NCI-H524 (cell line): Measurements from ENCODE around the gene ARHGAP24.

ENCODE experiments used
- DNase-seq, 2 experiments: peaks; one replicate each; lab custom pipeline; 2025; lab: John Stamatoyannopoulos, UW

Gene ARHGAP24

GRCh38 chr4:85777908-85778631, 303.1 kb downstream of the ARHGAP24 start:
- peak in 1 of 2 experiments; percentile 52 for DNase-seq

DNA sequence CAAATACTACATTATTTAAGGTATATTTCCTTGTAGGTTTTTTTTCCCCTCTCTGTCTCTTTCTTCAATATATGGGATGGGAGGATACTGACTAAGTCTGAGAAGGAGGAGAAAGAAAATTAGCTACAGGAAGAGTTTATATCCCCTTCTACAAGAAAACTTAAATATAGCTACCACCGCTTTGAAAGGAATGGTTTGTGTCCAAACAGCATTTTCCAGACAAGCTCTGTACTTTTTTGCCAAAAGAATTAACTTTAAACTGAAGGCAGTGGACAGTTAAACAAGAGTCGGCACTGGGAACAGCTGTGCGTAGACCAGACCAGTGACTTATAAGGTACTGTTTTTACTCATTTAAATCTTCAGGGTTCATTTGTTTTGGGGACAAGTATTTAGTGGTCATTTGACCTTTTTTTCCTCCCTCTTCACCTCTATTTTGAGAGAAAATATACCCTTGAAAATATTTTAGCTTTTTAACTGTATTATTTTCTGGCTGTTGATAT, 303.7 kb downstream of the ARHGAP24 start:
- no peak for DNase-seq

DNA sequence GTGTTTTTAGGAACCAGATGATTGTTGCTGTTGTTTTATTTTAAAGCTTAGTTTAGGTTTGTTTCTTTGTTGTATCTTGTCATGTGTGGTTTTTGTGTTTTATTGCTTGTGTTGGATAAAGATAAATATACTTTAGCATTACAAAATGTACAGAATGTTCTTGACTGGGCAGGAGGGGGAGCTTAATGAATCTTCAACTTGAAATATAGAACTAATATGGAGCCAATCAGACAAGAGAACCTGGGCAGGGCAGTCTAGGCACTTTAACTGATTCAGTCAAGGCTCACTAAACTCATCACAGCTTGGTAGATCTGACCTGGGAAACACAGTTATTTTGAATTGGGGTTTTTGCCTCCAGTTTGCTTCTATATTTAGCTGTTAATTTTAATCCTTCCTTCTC, 304.2 kb downstream of the ARHGAP24 start:
- no peak for DNase-seq

GRCh38 chr4:85780664-85781063, 305.7 kb downstream of the ARHGAP24 start:
- no peak for DNase-seq

- no peak for DNase-seq
Observed at GRCh38 chr4:85783483-85783882, 308.5 kb downstream of the ARHGAP24 start.

GRCh38 chr4:85783900-85784299, 308.9 kb downstream of the ARHGAP24 start:
- no peak for DNase-seq

GRCh38 chr4:85784348-85784747, 309.4 kb downstream of the ARHGAP24 start:
- DNase-seq = no peak

DNA sequence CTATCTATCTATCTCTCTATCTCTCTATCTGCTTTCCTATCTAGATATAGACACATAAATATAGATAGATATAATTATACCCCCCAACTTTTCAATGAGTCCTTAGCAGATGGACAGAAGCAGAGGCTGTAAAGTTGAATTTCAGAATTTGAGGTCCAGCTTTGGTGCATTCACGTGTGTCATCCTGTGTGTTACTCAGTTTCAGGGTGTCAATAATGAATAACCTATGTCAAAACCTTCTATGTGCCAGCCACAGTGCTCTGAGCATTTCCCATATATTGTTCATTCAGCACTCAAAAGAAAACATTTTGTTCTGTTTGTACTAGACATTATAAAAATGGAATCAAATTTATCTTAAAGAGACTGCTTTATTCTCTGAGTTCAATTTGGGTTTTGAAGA, 310.0 kb downstream of the ARHGAP24 start:
- no peak for DNase-seq

GRCh38 chr4:85787133-85787532, 312.2 kb downstream of the ARHGAP24 start:
- no peak for DNase-seq

DNA sequence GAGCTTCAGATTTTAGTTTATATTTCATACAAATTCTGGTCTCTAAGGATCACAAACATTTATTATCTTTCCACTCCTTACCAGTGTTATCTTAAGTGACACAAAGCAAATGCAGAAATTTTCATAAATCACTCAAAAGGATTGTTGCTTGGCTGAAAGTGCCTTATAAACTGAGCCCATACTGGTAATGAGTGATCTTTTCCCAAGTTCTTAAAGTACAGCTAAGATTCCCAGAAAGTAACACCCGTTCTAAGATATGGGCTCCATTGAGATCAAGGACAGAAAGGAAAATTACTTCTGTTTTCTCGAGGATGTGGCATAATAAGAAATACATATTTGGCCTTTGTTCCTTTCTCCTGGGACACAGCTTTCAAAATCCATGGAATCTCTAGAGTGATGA, 313.7 kb downstream of the ARHGAP24 start:
- no peak for DNase-seq

- DNase-seq = no peak
Observed at GRCh38 chr4:85789241-85789640, 314.3 kb downstream of the ARHGAP24 start.

DNA sequence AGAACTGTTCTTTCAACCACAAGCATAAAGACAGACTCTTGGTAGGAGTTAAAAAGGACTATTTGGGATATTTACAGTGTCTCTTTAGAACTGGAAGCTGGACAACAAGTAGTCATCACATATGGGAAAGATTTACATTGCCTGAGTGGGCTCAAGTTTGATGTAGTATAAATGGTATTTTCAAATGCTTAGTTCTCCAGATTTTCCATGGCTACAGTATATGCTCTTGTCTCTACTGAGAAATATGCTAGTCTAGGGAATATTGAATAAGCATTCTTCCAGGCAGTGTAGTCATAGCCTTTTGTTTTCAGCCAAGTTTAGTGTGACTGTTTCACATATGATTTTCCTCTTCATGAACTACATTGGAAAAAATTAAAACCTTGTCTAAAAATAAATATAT, 315.6 kb downstream of the ARHGAP24 start:
- no peak for DNase-seq

DNA sequence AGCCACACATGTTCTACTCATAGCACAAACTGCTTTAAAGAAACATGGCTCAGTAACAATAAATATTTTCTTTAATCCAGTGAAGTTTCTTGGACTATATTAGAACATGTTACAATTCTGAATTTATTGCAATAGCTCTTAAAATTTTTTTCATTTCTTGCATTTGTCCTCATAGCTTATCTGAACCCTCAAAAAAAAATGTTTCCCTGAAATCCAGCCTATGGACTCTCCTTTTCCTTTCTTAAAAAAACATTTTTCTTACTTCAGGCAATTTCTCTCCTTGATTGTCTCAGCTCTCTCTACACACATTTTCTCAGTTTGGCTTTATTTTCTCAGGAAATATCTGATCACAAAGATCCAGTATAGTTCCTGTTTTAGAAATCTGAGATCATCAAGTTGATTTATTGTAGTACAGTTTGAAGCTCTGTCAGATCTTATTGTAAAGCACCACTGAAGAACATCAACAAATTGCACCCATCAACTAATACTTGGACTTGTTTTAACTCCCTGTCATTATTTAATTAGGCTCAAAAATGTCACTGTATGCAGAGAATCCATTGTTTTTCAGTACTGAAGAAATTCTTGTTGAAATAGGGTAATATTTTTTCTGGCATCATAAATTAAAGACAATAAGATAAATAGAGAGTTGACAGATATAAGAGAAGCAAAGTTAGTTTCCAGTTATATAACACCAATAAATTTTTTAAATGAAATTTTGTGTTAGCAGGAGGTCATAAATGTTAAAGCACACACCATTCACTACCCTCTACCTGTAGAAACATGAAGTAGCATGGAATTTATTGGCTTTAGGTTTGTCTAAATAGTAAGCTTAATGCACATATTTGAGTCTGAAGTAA, 317.7 kb downstream of the ARHGAP24 start:
- no peak for DNase-seq

- no peak for DNase-seq
Observed at GRCh38 chr4:85793233-85793585, 318.3 kb downstream of the ARHGAP24 start.

DNA sequence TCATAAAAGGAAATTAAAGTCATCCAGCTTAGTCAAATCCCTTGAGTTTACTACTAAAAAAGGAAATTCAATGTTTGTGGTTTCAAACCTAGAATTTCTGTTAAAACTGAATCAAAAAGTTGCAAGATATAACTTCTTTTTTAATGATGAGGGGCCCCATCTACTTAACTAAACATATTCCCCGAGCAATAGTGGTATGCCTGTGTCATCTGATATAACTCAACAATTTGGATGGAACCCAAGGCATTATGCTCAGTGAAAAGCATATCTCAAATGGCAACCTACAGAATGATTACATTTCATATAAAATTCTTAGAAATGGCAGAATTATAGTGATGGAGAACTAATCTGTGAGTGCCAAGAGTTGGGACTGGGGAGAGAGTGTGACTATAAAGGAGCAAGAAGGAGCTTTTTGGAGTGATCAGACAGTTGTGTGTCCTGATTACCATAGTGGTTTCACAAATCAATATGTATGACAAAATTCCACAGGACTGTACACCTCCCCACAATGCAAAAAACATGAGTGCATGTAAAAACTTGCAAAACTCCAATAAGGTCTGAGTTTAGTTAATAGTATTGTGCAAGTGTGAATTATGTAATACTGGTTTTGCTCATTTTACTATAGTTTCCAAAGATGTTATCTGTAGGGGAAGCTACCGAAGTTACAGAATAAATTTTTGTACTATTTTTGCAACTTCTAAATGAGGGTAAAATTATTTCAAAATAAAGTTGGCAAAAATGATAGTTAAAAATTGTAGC, 323.2 kb downstream of the ARHGAP24 start:
- no peak for DNase-seq

DNA sequence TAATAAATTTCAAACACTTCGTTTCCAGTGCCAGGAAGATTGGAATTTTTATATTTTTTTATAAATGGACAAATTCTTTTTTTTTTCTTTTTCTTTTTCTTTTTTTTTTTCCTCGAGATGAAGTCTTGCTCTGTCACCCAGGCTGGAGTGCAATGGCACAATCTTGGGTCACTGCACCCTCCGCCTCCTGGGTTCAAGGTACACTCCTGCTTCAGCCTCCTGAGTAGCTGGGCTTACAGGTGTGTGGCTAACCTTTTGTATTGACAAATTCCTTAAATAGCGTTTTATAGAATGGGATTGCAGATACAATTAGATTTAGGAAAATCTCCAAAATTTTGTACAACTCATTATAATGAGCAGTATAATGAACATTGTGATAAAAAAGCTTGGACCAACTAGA, 328.9 kb downstream of the ARHGAP24 start:
- DNase-seq = no peak

- DNase-seq = no peak
Observed at GRCh38 chr4:85805891-85806290, 330.9 kb downstream of the ARHGAP24 start.

DNA sequence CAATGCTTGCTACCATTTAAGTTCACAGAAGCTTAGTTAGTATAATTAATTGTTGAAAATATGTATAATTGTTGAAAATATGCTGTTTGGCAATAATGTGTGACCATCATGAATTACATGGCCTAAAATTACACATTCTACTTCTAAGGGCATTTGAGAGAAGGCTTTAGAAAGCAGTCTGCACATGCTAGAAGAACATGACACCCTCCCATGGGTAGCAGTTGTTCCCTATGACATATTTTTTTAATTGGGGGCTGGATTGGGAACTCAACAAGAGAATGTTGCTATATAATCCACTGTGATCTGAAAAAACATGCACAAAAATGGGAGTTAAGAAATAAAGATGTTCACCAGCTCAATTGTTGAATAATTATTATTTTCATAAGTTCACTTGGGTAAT, 331.4 kb downstream of the ARHGAP24 start:
- DNase-seq = peak in 1 of 2 experiments; percentile 6

DNA sequence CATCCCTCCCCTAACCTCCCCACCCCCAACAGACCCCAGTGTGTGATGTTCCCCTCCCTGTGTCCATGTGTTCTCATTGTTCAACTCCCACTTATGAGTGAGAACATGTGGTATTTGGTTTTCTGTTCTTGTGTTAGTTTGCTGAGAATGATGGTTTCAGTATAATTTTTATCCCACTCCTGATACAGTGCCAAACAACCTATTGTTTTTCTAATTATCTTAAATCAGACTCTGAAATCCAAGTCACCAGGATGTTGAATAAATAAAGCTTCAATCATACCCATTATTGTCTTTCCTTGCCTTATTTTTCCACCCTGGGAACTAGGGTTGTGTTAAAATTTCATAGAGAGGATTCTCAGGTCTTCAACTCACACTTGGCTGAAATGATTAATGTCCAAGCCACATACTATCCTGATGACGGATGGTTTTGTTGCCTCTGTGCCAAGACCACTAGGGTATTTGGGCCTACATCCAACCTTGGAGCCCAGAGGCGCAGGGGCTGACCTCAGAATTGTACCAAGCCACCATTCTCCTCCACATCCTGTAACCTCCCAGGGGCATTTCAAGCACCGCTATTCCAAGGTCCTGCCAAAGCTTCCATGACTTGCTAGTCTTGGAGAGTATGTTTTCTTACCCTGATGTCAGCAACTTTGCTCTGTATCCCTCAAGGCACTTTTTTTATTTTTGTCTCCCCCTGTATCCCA, 332.4 kb downstream of the ARHGAP24 start:
- no peak for DNase-seq

DNA sequence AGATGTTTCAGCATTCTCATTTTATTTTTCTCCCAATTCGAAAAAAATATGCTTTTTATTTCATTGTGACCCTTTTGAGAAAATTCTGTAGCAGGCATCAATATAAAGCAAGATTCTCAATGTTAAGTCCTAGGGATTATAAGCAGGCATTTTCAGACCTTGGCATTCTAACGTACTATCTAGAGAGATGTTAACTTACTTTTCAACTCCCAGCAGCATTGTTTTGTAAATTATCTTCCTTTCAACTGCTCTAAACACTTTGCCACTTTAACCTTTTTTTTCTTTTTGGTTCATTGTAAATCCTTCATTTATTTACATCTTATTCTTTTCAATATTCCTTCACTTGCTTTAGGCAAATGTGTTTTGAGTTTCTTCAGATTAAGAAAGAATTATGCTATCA, 333.2 kb downstream of the ARHGAP24 start:
- DNase-seq = no peak

GRCh38 chr4:85808864-85809263, 333.9 kb downstream of the ARHGAP24 start:
- DNase-seq = no peak

GRCh38 chr4:85812776-85813175, 337.8 kb downstream of the ARHGAP24 start:
- DNase-seq = no peak
